GM19328 (cell line): ENCODE measurements around the gene SMAD3.
A peak's percentile ranks its signal among the peaks of the same experiment; 100 is the strongest.

Source experiments
- ATAC-seq: cut with Tn5 transposase; IDR thresholded peaks from one replicate; pipeline ENCODE4 v1.9.1; 2021; ENCODE audit warnings: mild to moderate bottlenecking, moderate library complexity; ENCODE audit not compliant: unreplicated experiment

Gene SMAD3

DNA sequence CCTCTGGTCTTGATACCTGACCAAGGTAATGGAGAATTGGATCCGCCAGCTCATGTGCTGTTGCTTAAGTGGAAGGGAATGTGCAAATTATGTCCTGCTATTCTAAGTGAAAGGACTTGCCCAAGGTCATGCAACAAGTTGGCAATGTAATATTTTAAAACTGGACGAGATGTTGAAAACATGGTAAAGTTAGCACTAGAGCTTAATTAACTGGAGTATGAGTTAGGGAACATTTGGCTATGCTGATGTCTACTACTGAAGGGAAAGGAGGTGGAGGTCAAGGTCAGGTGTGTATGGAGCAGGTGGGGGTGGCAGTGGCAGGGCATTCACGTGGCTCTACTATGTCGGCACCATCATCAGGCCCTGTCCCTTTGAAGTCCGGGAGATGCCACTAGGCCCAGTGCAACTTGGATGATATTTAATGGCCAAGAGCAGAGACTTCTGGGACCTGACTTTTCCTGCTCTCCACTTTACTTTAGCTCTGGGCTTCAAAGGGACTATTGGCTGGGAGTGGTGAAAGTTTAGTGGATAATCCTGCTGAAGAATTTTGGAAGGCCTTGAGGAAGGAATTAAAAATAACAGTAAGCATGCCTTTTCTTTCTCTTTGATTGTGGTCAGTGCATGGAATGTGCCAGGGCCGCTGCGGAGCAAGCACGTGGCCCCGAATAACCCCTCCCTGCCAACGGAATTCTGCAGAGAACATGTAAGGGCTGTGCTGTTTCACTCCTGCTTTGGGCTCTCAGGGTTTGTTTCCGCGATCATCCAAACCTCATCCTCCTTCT is 14.9 kb downstream of the SMAD3 start:
- ATAC-seq: no peak

DNA sequence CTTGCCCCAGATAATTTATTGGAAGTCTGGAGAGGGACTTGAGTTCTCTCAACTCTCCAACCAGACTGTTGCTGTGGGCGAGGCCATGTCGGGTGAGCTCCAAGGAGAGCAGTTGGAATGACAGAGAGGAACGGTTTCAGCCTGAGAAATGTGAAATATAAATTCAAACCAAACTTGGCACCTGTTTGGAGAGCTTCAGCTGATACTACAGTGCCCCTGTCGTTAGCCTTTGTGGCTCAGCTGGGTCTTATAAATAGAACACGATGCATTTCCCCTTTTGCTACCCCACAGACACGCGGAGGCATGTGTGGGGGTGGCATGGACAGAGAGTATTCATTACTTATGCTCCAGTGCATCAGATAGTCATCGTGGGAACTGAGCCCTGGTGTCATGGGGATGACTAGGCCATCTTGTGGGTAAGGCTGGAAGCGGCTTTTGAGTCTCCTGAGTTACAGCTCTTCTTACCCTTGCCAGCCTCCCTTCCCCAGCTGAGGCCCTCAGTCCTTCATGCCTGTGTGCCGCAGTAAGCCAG is 15.6 kb downstream of the SMAD3 start:
- no peak for ATAC-seq

DNA sequence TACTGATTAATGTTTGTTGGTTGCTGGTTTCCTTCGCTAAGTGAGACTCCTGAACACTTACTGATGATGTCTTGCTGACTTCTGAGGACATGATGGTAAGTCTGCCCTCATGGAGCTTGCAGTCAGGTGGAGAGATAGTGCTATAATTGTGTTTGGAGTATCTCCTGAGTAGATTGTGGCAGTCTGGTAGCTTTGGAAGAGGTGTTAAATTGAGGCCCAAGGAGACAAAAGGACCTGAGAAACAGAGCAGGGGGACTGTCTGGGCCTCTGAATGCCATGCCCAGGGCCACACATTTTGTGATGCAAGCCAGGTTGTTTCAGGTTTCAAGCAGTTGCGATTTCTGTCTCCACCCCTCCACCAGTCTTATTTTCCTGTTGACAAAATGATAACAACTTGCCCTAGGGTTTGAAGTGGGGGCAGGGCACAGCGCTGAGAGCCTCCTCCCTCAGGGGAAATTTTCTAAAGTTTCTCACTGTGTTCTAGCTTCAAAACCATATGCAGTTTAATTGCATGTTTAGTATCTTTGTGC is 16.7 kb downstream of the SMAD3 start:
- ATAC-seq: no peak

DNA sequence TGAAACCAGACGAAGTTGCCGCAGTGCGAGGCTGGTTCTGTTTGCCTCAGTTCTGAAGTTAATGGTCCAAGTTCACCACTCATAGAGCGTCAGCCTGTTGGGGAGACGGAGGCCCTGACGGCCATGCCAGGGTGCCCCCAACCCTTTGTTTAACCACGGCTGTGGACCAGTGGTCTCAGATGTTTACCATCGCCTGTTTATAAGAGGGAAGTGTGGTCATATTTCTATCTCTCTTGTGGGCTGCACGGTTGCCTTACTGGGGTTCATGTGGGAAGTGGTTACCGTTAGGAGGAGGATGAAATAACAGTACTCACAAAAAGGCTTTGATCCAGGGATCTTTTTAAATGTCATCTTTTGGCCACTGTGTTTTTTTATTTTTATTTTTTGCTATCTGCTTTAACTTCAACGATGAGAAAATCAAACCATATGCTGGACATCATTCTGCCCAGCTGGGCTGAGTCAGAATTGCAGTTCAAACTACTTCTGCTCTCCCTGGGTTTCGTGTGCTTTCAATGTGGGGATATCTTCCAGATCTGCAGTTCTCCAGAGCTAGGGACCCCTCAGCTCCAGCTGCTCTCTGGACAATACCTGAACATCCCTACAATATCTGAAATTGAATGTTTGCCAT is 17.8 kb downstream of the SMAD3 start:
- no peak for ATAC-seq

DNA sequence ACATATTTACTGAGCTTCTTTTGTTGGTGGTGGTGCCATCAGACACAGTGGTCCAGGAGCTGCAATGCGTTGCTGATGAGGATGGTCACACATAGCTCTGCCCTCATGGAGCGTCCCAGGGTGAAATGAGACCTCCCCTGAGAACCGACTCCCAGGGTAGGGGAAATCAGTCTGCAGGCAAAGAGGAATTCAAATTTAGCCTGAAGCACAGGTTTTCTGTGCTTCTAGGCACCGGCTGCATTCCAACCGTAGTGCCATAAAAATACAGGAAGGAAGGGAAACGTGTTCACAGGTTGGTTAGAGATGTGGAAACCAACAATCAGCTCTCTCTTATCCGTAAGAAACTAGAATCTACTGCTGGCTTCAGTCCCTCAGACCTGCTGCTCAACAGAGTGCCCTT is 19.2 kb downstream of the SMAD3 start:
- ATAC-seq: no peak

DNA sequence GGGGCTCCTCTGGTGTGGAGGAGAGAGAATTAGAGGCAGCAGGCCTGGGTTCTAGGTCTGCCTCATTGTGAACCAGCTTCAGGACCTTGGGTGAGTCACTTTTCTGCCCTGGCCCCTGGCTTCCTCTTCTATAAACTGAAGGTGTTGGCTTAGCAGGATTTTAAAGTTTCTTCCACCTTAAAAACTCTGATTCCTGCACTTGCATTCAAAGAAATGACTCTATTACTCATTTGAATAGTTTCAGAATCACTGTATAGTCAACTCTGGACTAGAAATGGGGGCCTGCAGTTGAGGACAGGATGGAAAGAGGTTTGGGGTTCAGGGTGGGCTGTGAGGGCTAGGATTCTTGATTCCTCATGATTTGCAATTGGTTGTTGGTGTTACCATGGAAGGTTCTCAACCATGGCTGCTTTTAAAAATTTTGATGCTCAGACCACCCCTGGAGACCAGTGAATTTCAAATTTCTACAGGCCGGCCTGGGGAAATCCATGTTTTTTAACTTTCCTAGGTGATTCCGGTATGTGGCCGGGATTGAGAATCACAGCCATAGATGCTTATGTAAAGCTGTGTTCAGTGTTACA is 19.9 kb downstream of the SMAD3 start:
- no peak for ATAC-seq

DNA sequence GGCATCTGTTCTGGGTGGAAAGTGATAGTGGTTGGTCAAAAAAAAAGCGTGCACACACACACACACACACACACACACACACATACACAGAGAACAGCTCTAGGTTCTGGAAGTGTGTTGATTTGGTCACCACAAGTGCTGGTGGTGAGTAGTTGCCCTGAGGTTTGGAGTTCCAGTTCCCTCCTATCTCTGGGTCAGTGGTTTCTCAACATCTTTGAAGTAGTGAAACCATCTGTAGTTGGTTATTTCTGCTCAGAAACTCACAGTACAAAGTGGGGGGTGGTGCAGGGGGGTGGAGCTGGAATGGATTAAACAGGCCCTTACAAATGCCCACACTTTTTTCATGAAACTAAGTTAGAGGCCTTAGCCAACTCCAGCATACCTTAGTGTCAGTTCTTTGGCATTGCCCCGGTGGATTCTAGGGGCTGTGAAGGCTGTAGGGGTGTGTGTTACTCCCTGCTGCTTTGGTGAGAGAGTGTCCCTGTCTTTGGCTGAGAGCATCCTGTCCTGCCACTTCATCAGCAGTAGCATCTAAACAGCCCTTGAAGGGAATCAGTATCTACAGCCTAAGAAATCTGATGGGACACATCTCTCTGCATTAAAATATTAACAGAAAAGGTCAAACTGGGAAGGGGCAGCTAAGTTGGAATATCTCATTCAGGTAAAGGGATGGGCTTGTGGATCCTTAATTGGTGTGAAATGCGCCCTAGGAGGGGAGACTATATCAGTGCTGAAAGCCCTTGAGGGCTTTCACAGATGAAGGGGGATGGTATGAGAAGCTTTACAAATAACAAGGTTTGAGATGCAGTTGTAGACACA is 20.6 kb downstream of the SMAD3 start:
- ATAC-seq: peak; percentile 44

DNA sequence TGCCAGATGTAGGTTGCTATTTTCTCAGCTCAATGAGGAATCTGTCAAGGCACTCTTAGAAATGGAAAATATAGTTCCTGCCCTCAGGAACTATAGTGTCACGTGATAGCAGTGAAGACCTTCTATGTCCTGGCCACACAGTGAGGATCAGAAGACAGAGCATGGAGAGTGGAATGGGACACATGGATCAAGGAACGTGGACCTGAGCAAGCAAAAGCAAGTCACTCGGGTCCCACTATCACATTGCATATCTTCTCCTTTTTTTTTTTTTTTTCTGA is 21.2 kb downstream of the SMAD3 start:
- no peak for ATAC-seq

DNA sequence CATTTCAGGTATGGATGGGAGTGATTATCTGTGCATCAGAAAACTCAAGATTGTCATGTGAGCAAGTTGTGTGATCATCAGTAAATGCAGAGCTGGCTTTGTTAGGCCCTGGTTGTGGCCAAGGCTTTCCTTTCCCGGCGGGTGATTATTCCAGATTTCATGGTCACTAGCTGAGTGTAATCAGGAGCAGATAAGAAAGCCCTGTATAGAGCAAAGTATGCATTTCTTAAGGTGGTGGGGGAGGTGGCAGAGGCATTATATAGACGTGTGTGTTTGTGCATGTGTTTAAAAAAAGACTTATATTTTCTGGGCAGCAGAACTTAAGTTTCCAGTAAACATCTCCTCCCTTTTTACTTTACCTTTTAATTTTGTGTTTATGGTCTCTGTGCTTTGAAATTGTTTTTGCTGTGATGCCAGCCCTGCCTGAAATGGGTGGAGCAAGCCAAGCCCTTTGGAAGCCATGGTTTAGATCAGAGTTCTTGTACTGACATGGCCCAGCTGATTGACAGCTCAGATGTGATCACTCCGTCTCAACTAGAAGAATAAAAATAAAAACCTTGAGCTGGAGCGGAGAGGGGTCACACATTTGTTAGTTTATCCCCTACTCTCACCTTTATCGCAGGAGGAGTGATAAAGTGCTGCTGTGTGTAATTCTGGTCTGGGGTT is 22.2 kb downstream of the SMAD3 start:
- ATAC-seq: no peak

DNA sequence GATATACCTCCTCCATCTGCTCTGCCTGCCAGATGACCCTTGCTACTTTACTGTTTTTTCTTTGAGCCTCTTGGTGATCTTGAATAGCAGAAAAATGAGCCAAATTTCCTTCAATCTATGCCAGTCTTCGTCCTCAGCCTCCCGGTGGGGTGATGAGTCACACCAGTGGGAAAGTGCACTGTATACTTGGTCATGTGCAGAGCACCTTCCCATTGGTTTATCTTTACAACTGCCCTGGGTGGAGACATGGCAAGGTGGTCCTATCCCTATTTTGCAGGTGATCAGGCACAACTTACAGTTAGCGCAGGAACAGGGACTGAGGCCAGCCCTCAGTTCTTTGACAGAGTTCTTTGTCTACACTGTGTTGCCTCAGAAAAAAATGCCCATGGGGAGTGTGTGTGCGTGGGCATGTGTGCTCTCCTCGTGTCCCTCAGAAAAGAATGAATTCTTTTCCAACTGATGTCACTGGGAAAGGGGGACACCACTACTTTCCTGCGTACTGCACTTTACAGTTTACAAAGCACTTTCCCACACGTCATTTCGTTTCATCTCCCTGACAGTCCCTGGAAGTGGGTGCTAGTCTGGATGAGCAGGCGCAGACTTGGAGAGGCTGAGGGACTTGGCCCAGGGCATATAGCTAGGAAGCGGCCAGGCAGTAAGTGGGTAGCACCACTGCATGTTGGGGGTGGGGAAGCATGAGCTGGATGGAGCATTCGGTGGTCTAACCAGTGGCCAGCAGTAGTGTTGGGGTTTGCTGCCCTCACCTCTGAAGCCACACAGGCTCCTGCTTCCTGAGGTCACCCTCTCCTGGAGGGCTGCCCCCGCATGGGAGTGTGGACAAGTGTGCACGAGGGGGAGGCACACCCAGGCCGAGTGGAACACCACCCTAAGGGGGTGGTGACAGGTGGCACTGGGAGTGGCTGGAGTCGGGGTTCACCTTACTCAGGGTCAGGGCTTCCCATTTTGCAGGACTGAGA is 24.1 kb downstream of the SMAD3 start:
- ATAC-seq: no peak

DNA sequence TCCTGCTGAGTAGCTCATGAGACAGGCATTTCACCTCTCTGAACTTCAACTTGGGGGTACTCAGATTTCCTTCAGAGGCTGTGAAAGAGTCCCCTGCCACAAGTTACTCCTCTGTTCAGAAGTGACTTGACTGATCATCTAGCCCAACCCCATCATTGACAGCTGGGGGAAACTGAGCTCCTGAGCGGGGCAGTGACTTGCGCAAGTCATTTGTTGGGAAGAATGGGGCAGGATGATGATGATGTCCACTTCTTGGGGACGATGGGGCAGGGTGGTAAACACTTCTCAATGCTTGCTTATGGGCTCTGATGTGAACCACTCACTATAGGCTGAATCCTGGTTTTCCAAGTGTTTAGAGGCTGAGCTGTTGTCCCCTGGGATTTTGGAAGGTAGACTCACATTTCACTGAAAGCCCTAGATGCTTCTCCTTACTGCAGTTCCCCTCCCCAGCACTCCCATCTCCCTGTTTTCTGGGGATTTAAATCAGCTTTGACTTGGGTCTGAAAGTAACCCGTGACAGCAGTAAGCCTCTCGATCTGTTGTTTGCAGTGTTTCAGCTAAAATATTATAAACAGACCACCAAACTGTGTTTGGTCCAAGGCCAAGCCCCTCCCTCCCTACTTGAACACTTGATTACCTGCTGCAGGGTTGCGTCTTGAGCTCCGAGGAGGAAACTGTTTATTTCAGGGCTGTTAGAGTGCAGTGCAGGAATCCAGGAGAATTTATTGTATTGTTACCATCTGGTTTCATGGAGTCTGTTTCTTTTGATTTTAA is 25.1 kb downstream of the SMAD3 start:
- ATAC-seq: no peak

DNA sequence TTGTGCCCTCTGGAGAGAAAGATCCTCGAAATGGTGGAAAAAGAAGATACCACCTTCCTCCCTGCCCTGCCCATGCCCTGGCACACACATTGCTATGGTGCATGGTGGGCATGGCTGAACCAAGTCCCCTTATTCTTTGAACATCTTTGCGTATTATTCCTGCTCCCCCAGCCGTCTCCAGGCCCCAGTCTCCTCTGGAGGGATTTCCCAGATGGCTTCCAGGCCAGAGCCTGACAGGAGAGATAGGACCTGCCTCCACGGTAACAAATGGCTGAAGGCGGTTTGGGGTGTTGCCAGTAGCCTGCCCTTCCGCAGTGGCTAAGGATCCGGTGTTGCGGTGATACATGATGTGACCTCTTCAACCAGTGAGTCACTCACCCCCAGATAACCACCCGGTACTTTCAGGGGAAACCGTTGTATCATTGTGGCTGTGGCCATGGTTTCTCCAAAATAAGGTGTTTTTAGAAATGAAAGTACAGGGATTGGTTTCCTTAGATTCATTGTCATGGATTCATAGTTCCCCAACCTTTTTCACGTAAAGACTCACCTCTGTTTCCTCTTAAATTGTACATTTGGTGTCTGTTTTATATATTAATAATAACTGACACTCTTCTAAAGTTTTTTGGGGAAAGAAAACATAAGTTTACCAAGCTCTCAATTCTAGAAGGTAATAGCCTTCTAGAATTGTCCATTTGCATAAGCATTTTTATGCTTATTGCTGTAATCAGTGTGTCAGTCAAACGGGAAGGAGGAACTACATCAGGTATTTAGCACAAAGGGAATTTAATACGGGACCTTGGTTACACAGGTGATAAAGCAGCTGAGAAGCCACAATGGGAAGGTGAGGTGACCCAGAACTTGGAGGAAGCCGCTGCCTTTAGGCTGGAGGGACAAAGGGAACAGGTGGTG is 25.9 kb downstream of the SMAD3 start:
- ATAC-seq: no peak

DNA sequence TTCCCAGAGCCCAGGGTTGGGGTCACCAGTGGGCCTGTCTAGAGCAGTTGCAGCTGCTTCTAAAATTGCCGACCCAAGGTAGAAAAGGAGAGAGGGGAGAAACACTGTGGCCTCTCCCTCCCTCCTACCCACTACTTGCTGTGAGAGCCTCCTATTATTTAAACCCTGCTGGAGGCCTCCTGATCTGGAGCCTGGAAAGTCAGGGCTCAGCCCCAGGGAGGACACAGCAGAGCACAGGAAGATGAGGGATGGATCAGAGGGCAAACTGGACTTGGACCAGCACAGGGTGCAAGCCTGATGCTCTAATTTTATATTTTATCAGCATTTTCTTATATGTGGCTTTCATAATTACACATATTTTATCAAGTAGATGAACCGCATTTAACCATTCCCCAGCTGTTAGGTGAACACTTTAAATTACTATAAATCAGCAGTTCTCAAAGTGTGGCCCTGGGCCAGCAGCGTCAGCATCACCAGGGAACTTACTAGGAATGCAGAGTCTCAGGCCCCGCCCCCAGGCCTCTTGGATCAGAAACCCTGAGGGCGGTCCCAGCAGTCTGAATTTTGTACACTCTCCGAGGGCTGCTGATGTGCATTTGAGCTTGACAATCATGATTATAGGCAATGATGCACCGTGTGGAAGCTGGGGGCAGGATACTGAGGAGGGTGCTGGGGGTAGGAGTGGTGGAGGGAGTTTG is 26.7 kb downstream of the SMAD3 start:
- ATAC-seq: no peak

DNA sequence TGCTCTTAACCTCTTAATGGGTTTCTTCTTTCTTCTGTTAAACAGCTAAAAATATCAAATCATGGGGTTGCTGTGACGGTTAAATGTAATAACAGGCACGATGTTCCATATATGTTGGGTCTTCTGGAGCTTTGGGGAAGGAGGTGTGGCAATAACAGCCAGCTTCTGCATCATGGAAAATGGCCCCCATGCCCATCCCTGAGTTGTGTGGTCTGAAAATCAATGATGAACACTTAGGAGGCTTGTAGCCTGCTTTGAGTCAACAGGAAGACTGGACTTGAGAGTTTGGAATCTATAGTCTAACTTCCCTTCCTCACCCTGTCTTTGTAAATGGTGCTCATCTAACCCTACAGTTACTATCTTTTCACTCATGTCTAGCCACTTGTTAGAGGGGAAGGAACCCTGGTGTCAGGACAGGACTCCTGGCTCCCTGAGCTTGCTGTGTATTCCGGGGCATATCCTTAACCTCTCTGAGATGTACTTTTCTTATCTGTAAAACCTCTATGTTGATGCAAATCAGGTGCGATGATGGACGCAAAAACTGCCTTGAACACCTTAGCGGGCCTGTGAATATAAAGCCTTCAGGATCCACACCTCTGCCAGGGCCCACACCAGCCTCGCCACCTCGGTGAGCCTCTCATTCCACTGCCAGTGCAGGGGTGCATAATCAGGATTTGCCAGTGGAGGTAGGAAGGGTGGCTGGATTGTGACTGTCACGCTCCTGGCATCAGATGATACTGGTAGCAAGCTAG is 27.5 kb downstream of the SMAD3 start:
- no peak for ATAC-seq

DNA sequence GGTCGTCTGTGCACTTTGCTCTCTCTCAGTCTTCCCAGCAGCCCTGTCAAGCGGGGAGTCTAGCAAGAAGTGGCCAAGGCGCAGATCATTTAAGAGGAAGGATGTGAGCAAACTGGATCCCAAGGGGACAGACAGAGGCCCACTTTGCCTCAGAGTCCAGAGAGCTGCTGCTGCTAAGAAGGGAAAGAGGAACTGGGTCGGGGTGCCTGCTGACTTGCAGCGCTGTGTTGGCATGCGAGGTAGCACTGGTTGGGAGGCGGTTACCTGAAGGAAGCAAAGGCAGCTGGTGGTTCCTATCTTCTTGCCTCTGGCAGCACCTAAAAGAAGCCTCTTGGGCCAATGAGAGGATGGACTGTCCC is 28.1 kb downstream of the SMAD3 start:
- ATAC-seq: no peak

DNA sequence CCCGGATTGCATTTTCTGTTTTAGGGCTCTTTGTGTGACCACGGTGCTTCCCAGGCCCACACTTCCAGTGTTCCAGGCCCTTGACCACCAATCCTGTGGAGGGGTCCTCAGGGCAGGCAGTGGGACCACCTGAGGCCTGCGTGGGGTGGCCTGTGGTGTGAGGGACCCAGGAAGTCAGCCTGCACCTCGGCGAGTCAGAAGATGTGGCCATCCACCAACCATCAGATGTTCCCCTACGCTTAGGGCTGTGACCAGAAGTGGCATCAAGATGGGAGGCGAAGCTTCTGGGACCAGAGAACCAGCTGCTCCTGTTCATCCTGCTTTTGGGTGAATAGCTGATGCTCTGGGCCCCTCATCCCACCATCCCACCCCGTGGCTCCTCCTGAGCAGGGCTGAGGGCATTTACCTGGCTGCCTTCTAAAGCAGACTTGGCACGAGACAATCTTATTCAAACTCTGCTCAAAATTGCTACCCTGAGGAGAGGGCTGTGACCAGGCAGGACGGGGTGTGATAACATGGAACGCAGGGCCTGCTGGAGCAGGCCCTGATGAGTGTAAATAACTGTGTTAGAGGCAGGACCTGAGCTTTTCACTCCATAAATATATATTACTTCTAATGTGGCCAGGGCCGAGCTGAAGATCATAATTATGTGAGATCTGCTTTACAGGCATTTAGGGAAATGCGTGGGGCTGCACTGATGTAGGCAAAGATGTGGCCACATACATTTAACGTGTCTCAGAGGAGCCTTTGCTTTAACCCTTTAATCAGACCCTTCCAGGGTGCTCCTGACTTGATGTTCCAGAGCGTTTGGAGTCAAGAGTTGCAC is 28.8 kb downstream of the SMAD3 start:
- no peak for ATAC-seq
